Measurements from ENCODE around the gene RAB11FIP3.

DNA sequence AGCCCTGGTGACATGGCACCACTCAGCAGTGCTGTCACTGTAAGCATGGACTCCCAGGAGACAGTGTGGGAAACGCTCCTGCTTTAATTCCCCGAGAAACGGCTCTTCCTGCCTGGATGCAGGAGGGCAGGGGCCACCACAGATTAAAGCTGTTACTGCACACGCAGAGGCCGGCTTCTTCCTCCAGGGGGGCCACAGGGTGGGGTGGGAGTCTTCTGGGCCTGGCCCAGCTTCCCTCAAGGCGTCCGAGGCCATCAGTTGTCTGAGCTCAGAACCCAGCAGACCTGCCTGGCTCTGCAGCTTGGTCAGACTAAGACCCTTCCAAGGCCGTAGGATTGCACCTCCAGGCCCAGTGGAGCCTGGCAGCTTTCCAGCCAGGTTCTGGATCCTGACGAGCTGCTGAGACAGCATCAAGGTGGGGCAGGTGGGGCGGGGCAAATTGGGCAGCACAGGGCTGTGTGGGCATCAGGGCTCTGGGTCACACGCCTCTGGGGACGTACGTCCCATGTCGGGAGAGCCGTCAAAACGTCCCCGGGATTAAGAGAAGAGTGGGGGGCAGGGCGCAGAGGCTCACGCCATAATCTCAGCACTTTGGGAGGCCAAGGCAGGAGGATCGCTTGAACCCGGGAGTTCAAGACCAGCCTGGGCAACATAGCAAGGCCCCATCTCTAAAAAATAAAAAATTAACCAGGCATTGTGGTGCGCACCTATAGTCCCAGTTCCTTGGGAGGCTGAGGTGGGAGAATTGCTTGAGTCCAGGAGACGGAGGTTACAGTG, 97.1 kb downstream of the RAB11FIP3 start:
- TF ChIP-seq, protein P1, sequence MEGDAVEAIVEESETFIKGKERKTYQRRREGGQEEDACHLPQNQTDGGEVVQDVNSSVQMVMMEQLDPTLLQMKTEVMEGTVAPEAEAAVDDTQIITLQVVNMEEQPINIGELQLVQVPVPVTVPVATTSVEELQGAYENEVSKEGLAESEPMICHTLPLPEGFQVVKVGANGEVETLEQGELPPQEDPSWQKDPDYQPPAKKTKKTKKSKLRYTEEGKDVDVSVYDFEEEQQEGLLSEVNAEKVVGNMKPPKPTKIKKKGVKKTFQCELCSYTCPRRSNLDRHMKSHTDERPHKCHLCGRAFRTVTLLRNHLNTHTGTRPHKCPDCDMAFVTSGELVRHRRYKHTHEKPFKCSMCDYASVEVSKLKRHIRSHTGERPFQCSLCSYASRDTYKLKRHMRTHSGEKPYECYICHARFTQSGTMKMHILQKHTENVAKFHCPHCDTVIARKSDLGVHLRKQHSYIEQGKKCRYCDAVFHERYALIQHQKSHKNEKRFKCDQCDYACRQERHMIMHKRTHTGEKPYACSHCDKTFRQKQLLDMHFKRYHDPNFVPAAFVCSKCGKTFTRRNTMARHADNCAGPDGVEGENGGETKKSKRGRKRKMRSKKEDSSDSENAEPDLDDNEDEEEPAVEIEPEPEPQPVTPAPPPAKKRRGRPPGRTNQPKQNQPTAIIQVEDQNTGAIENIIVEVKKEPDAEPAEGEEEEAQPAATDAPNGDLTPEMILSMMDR (IDR thresholded peaks at IDR 0.05), result no peak
- no peak for TF ChIP-seq POLR2A (IDR thresholded peaks at IDR 0.05)

All from heart left ventricle (tissue), 13 donors.